Pancreas (tissue), 10 donors: ENCODE measurements around the gene RBFOX1. TPM values are rescaled to one million over a fixed set of nuclear protein-coding genes. Genes with fewer than 3 reads are reported as not detected.
A peak's percentile ranks its signal among the peaks of the same experiment; 100 is the strongest.

Experiments
- ATAC-seq, 4 donors: fragments of 200-7000 bp; cut with Tn5 transposase; one replicate each; pipeline versions ENCODE4 v1.8.0 to v1.9.1; 2020; ENCODE audit warnings: mild to moderate bottlenecking in 4 of 4, moderate library complexity in 4 of 4
- DNase-seq, 6 donors: peaks; one replicate each; pipeline ENCODE4 v3.0.0-alpha.2; 2020
- FAIRE-seq: peaks from 2 replicates; lab custom pipeline; 2012; peaks lifted over from hg19 to GRCh38; lab: Jason Lieb, UNC
- H3K27ac ChIP-seq, 4 donors: fragments of 200-600 bp; sonication (generic); 1 replicate in 3 of 4; 2 replicates in 1 of 4; pipeline versions ENCODE4 v1.5.0 to v1.8.0; 2020
- H3K27me3 ChIP-seq, 4 donors: fragments of 200-600 bp; one replicate each; pipeline ENCODE4 v1.8.0; 2021
- H3K36me3 ChIP-seq, 3 donors: fragments of 200-600 bp; sonication (generic) in 1 of 3; one replicate each; pipeline versions ENCODE4 v1.5.0 to v1.8.0; 2020 to 2021
- H3K4me1 ChIP-seq, 3 donors: fragments of 200-600 bp; one replicate each; pipeline ENCODE4 v1.8.0; 2021
- H3K4me3 ChIP-seq, 4 donors: fragments of 200-600 bp; sonication (generic) in 2 of 4; one replicate each; pipeline versions ENCODE4 v1.5.0 to v1.8.0; 2020 to 2021
- H3K9me3 ChIP-seq, 4 donors: fragments of 200-600 bp; one replicate each; pipeline ENCODE4 v1.8.0; 2021
- CTCF ChIP-seq, 4 donors: fragments of 200-600 bp; sonication (generic) in 3 of 4; IDR thresholded peaks; one replicate each; pipeline versions ENCODE4 v1.5.0 to v1.8.0; 2021; ENCODE audit warnings: antibody characterized with exemption in 4 of 4
- WGBS, 2 donors: extraction: QIAGEN DNeasy Blood & Tissue Kit; methylation state at CpG; one replicate each; pipeline ENCODE4 v1.1.7; 2013; 5-methylcytosine and 5-hydroxymethylcytosine counted together
- intact Hi-C, 3 donors: fragments of 100-400 bp; cut with DNase I; formaldehyde crosslinking; loops; one replicate each; pipeline versions ENCODE4 v1.11.1 to v1.14.2; 2022
- polyA plus RNA-seq, 2 donors: library from polyadenylated mRNA; stranded (reverse); fragments of 200-250 nt; gene quantifications; one replicate each; pipeline ENCODE4 v1.2.3, GENCODE V29; 2013
- total RNA-seq, 6 donors: library from RNA; stranded (reverse); fragmentation: NEBNext Ultra II Directional in 4 of 6; extraction: Animal tissue kit (Norgen Biotek cat#: 25700) in 4 of 6; gene quantifications; one replicate each; pipeline versions ENCODE4 v1.2.1 to v1.2.4, GENCODE V29; 2021 to 2023
- donor health status: healthy with polysubstance abuse.
- donor health status: DM: no; HTN: no; CAD: no; lungs with moderate emphysema.
- donor health status: DM: no; HTN: no; CAD: no.
- donor health status: control.
- donor health status: control.
- donor health status: Bipolar disorder and iron deficiency.
- donor health status: DM: yes; HTN: yes; CAD: no.
- donor health status: DM: no; HTN: no; CAD: no.
- donor health status: DM: no; HTN: no; CAD: no.
- donor health status: DM: yes; HTN: yes; CAD: no.

RBFOX1 gene
- total and polyA plus RNA-seq, 8 donors = 0.12 to 0.28 (median 0.15) TPM; not detected in 3

GRCh38 chr16:7456211-7456610 is 123.6 kb downstream of the RBFOX1 start:
- FAIRE-seq = no peak
- ATAC-seq = no peak
- Histone ChIP-seq H3K36me3 (no peaks in the 10 kb centered on the region), H3K9me3 (no peaks in the 10 kb centered on the region), H3K27me3 (no peaks in the 10 kb centered on the region), H3K4me3 (no peak overlapping the region), H3K4me1 (no peaks in the 10 kb centered on the region), H3K27ac (no peak overlapping the region)
- intact Hi-C loops = no loop called here
- WGBS, 2 donors = 37 to 45% methylated on average over 5 of the region's 5 CpGs
- DNase-seq = no peak
- TF ChIP-seq CTCF (IDR thresholded peaks at IDR 0.05) = no peak

- Histone ChIP-seq H3K27me3 (no peaks in the 10 kb centered on the region), H3K9me3 (no peaks in the 10 kb centered on the region), H3K27ac (no peak overlapping the region), H3K4me3 (no peak overlapping the region), H3K36me3 (no peaks in the 10 kb centered on the region), H3K4me1 (no peaks in the 10 kb centered on the region)
- 15 to 20% methylated on average over 3 of the region's 3 CpGs for WGBS, 2 donors
- no peak for TF ChIP-seq CTCF (IDR thresholded peaks at IDR 0.05)
- FAIRE-seq (no peak), ATAC-seq (peak in 2 of 4 donors; percentile 57 to 82), DNase-seq (peak in 2 of 6 donors; percentile 25 to 27)
- intact Hi-C loops = no loop called here
Observed at GRCh38 chr16:7458144-7458543, 125.5 kb downstream of the RBFOX1 start.

- Histone ChIP-seq H3K4me1 (no peaks in the 10 kb centered on the region), H3K27ac (no peak overlapping the region), H3K36me3 (no peaks in the 10 kb centered on the region), H3K4me3 (no peak overlapping the region), H3K9me3 (no peaks in the 10 kb centered on the region), H3K27me3 (peaks cover 0 to 8% (median 0%) of the 10 kb centered on the region in 4 donors)
- no peak for TF ChIP-seq CTCF (IDR thresholded peaks at IDR 0.05)
- ATAC-seq = no peak
- no peak for DNase-seq
- FAIRE-seq = no peak
- intact Hi-C loops = no loop called here
- 51 to 68% methylated on average over 3 of the region's 3 CpGs for WGBS, 2 donors
Observed at GRCh38 chr16:7470344-7470743, 137.7 kb downstream of the RBFOX1 start.

GRCh38 chr16:7471268-7471667 is 138.6 kb downstream of the RBFOX1 start:
- FAIRE-seq (no peak), DNase-seq (no peak), ATAC-seq (no peak)
- 0% methylated on average over 1 of the region's 1 CpG for WGBS, 2 donors
- Histone ChIP-seq H3K4me1 (no peaks in the 10 kb centered on the region), H3K27me3 (peaks cover 0 to 8% (median 0%) of the 10 kb centered on the region in 4 donors), H3K27ac (no peak overlapping the region), H3K36me3 (no peaks in the 10 kb centered on the region), H3K4me3 (no peak overlapping the region), H3K9me3 (no peaks in the 10 kb centered on the region)
- intact Hi-C loops = no loop called here
- TF ChIP-seq CTCF (IDR thresholded peaks at IDR 0.05) = no peak

- ATAC-seq (no peak), DNase-seq (no peak), FAIRE-seq (no peak)
- H3K4me3 ChIP-seq = no peak overlapping the region
- H3K4me1 ChIP-seq = no peaks in the 10 kb centered on the region
- no peak for TF ChIP-seq CTCF (IDR thresholded peaks at IDR 0.05)
- no peak overlapping the region for H3K27ac ChIP-seq
- intact Hi-C loops = no loop called here
- no peaks in the 10 kb centered on the region for H3K9me3 ChIP-seq
- no peaks in the 10 kb centered on the region for H3K36me3 ChIP-seq
- 60 to 77% methylated on average over 10 of the region's 10 CpGs for WGBS, 2 donors
- H3K27me3 ChIP-seq = no peaks in the 10 kb centered on the region
Observed at GRCh38 chr16:7482032-7482431, 149.4 kb downstream of the RBFOX1 start.
